ENCODE data around the gene LAIR1. TPM values are rescaled to one million over a fixed set of nuclear protein-coding genes. Genes with fewer than 3 reads are reported as not detected.

The LAIR1 gene, protein sequence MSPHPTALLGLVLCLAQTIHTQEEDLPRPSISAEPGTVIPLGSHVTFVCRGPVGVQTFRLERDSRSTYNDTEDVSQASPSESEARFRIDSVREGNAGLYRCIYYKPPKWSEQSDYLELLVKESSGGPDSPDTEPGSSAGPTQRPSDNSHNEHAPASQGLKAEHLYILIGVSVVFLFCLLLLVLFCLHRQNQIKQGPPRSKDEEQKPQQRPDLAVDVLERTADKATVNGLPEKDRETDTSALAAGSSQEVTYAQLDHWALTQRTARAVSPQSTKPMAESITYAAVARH
- 100 to 1,000 TPM in 1 of 9 donors, 10 to 100 TPM in 1, 1 to 10 TPM in 7; 3.5 to 102 (median 5.4) TPM for total RNA-seq
- polyA plus RNA-seq: 1 to 10 TPM; 2.9 to 5.3 TPM
- long read RNA-seq, donor 1, full-length matches to known transcripts: 4 of 4 reads
- long read RNA-seq, donor 1, partial matches to known transcripts: 0 of 4 reads
- long read RNA-seq, donor 1, other reads (novel, unspliced or antisense): 0 of 4 reads
- long read RNA-seq, donor 2, full-length matches to known transcripts: 6 of 6 reads
- long read RNA-seq, donor 2, partial matches to known transcripts: 0 of 6 reads
- long read RNA-seq, donor 2, other reads (novel, unspliced or antisense): 0 of 6 reads
- long read RNA-seq, donor 3, full-length matches to known transcripts: 5 of 8 reads
- long read RNA-seq, donor 3, partial matches to known transcripts: 1 of 8 reads
- long read RNA-seq, donor 3, other reads (novel, unspliced or antisense): 2 of 8 reads

- H3K27me3 ChIP-seq: peaks cover 0 to 3% (median 0%) of the 10 kb centered on the region in 9 donors
- peaks cover 0 to 17% (median 0%) of the 10 kb centered on the region in 12 donors for H3K4me1 ChIP-seq
- DNase-seq (peak; percentile 15 to 75 (median 52)), ATAC-seq (peak; percentile 47 to 85 (median 77))
- H3K9me3 ChIP-seq: no peaks in the 10 kb centered on the region
- intact Hi-C loops (cut with DNase I): no loop called here
- H3K27ac ChIP-seq: peak within 1 kb of the TSS in 8 of 12 donors; percentile 9 to 91 (median 40)
- peak within 1 kb of the TSS in 9 of 12 donors; percentile 5 to 60 (median 34) for H3K4me3 ChIP-seq
- 48 to 55% (median 51%) methylated on average over 13 of the region's 13 CpGs for WGBS, 4 donors
- TF ChIP-seq POLR2A (IDR thresholded peaks at IDR 0.05) (no peak), CTCF (IDR thresholded peaks at IDR 0.05) (no peak)
- no peaks in the 10 kb centered on the region for H3K36me3 ChIP-seq
Measured at GRCh38 chr19:54364775-54365257, at the start of gene LAIR1. LAIR1 (minus strand) TSS chr19:54364931; CDS start chr19:54364804, 127 bp downstream.

GRCh38 chr19:54414156-54414555 lies 49.4 kb upstream of the LAIR1 start:
- intact Hi-C loops (cut with DNase I): no loop called here
- no peaks in the 10 kb centered on the region for H3K36me3 ChIP-seq
- ATAC-seq: no peak
- H3K4me1 ChIP-seq: peaks cover 0 to 29% (median 7%) of the 10 kb centered on the region in 12 donors
- H3K27me3 ChIP-seq: peaks cover 19 to 67% (median 36%) of the 10 kb centered on the region in 9 donors
- WGBS, 4 donors: 89 to 92% (median 89%) methylated on average over 4 of the region's 4 CpGs
- no peak for DNase-seq
- TF ChIP-seq POLR2A (IDR thresholded peaks at IDR 0.05): no peak
- no peak for TF ChIP-seq CTCF (IDR thresholded peaks at IDR 0.05)
- H3K4me3 ChIP-seq: no peak overlapping the region
- no peak overlapping the region for H3K27ac ChIP-seq
- no peaks in the 10 kb centered on the region for H3K9me3 ChIP-seq

- WGBS, 4 donors: 63 to 79% (median 73%) methylated on average over 4 of the region's 4 CpGs
- H3K4me1 ChIP-seq: peaks cover 0 to 18% (median under 1%) of the 10 kb centered on the region in 12 donors
- no peak overlapping the region for H3K4me3 ChIP-seq
- TF ChIP-seq CTCF (IDR thresholded peaks at IDR 0.05): no peak
- no peak for TF ChIP-seq POLR2A (IDR thresholded peaks at IDR 0.05)
- H3K27ac ChIP-seq: no peak overlapping the region
- no peaks in the 10 kb centered on the region for H3K9me3 ChIP-seq
- intact Hi-C loops (cut with DNase I): no loop called here
- H3K27me3 ChIP-seq: peaks cover 19 to 59% (median 32%) of the 10 kb centered on the region in 9 donors
- no peak for DNase-seq
- no peaks in the 10 kb centered on the region for H3K36me3 ChIP-seq
- ATAC-seq: no peak
Measured at GRCh38 chr19:54412877-54413276, 48.1 kb upstream of the LAIR1 start.

DNA sequence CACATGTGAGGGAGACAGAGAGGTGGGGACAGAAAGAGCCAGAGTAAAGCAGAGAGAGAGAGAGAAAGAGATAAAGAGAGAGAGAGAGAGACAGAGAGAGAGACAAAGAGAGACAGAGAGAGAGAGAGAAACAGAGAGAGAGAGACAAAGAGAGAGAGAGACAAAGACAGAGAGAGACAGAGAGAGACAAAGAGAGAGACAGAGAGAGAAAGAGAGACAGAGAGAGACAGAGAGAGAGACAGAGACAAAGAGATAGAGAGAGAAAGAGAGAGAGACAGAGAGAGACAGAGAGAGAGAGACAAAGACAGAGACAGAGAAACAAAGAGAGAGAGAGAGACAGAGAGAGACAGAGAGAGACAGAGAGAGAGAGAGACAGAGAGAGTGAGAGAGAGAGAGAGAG lies 46.3 kb upstream of the LAIR1 start:
- no peaks in the 10 kb centered on the region for H3K9me3 ChIP-seq
- intact Hi-C loops (cut with DNase I): no loop called here
- H3K27me3 ChIP-seq: peaks cover 10 to 41% (median 21%) of the 10 kb centered on the region in 9 donors
- no peaks in the 10 kb centered on the region for H3K36me3 ChIP-seq
- no peak overlapping the region for H3K27ac ChIP-seq
- TF ChIP-seq POLR2A (IDR thresholded peaks at IDR 0.05): no peak
- TF ChIP-seq CTCF (IDR thresholded peaks at IDR 0.05): no peak
- ATAC-seq: no peak
- no peak overlapping the region for H3K4me3 ChIP-seq
- H3K4me1 ChIP-seq: peaks cover 0 to 10% (median 0%) of the 10 kb centered on the region in 12 donors
- DNase-seq: no peak
